GM12878 (cell line): ENCODE measurements around the gene HDHD2. TPM values are rescaled to one million over a fixed set of nuclear protein-coding genes. Genes with fewer than 3 reads are reported as not detected.

Experiments used
- ATAC-seq: fragments of 200-7000 bp; cut with Tn5 transposase; 3 replicates; pipeline ENCODE4 v1.9.1; 2020; ENCODE audit warnings: mild to moderate bottlenecking, moderate library complexity
- BruUV-seq: library from RNA; stranded (reverse); fragments of 400-500 nt; replicated peaks from 2 replicates; lab custom pipeline; 2021; lab: Mats Ljungman, UMichigan
- CTCF ChIA-PET: fragments of 300-600 bp; sonication (Branson Sonifier 250); formaldehyde crosslinking; extraction: SDS; loops from one replicate; lab custom pipeline; 2021; ENCODE audit warnings: inconsistent platforms; lab: Yijun Ruan, JAX
- POLR2A ChIA-PET: fragments of 350-600 bp; formaldehyde crosslinking; extraction: SDS; loops from one replicate; lab custom pipeline; 2021; ENCODE audit warnings: inconsistent platforms; lab: Charles Lee
- RAD21 ChIA-PET: fragments of 300-600 bp; sonication (Branson Sonifier 250); formaldehyde crosslinking; loops from one replicate; lab custom pipeline; 2023; ENCODE audit warnings: antibody characterized with exemption; ENCODE audit not compliant: unreplicated experiment; lab: Charles Lee
- SMC1A ChIA-PET: fragments of 300-600 bp; sonication (Branson Sonifier 250); formaldehyde crosslinking; loops from one replicate; lab custom pipeline; 2023; ENCODE audit not compliant: unreplicated experiment, uncharacterized antibody; lab: Charles Lee
- DNase-seq: peaks from one replicate; pipeline ENCODE4 v3.0.0-alpha.2; 2011; ENCODE audit warnings: low read depth, low spot score
- FAIRE-seq: peaks from 3 replicates; lab custom pipeline; 2011; peaks lifted over from hg19 to GRCh38; lab: Jason Lieb, UNC
- H2AFZ ChIP-seq: 2 replicates; pipeline ENCODE4 v1.6.0; 2011; ENCODE audit warnings: low read depth, low read length, control low read depth; ENCODE audit not compliant: control insufficient read depth
- H3K27ac ChIP-seq: 2 replicates; pipeline ENCODE4 v1.5.1; 2011; ENCODE audit warnings: control low read depth; ENCODE audit not compliant: control insufficient read depth, insufficient read depth
- H3K27me3 ChIP-seq, 2 experiments: replicated peaks in 1 of 2; 2 replicates each; pipeline versions ENCODE4 v1.6.0 to v1.6.1; 2011; ENCODE audit warnings: low read length in 1 of 2; ENCODE audit not compliant: control insufficient read depth in 2 of 2, insufficient read depth in 2 of 2
- H3K36me3 ChIP-seq, 2 experiments: 2 replicates each; pipeline ENCODE4 v1.5.1; 2011; ENCODE audit warnings: low read length in 1 of 2; ENCODE audit not compliant: control insufficient read depth in 2 of 2, insufficient read depth in 2 of 2
- H3K4me1 ChIP-seq: 2 replicates; pipeline ENCODE4 v1.6.1; 2011; ENCODE audit warnings: mild to moderate bottlenecking, low read length, moderate library complexity, mixed read lengths; ENCODE audit not compliant: control insufficient read depth, insufficient read depth
- H3K4me2 ChIP-seq: 2 replicates; pipeline ENCODE4 v1.6.0; 2011; ENCODE audit warnings: control low read depth; ENCODE audit not compliant: control insufficient read depth, insufficient read depth
- H3K4me3 ChIP-seq: fragments of 200-600 bp; sonication (generic); 2 replicates; pipeline ENCODE4 v1.5.1; 2016
- H3K79me2 ChIP-seq: 2 replicates; pipeline ENCODE4 v1.6.0; 2011; ENCODE audit warnings: low read length; ENCODE audit not compliant: control insufficient read depth, insufficient read depth
- H3K9ac ChIP-seq: 2 replicates; pipeline ENCODE4 v1.8.0; 2011; ENCODE audit warnings: low read length, control low read depth, mixed read lengths; ENCODE audit not compliant: control insufficient read depth, insufficient read depth
- H3K9me3 ChIP-seq: replicated peaks from 3 replicates; pipeline ENCODE4 v1.5.1; 2011; ENCODE audit warnings: mild to moderate bottlenecking, low read length; ENCODE audit not compliant: control insufficient read depth, insufficient read depth
- H4K20me1 ChIP-seq: 2 replicates; pipeline ENCODE4 v1.6.0; 2011; ENCODE audit not compliant: control insufficient read depth, insufficient read depth
- BHLHE40 ChIP-seq, 2 experiments: fragments of 450-650 bp in 1 of 2; IDR thresholded peaks; 2 replicates each; pipeline ENCODE4 v1.6.1; 2011 to 2017; ENCODE audit warnings: low read depth in 2 of 2, borderline replicate concordance in 1 of 2, improper control_type of control experiment in 1 of 2, low read length in 1 of 2, mild to moderate bottlenecking in 1 of 2
- E4F1 ChIP-seq: fragments of 450-650 bp; IDR thresholded peaks from 2 replicates; pipeline ENCODE4 v1.6.1; 2018; ENCODE audit warnings: borderline replicate concordance, mild to moderate bottlenecking; ENCODE audit not compliant: partially characterized antibody
- GATAD2B ChIP-seq: fragments of 450-650 bp; conservative IDR thresholded peaks from 2 replicates; pipeline ENCODE4 v1.6.1; 2017; ENCODE audit warnings: low read depth, mild to moderate bottlenecking, moderate library complexity
- HCFC1 ChIP-seq: fragments of 150-350 bp; IDR thresholded peaks from 2 replicates; pipeline ENCODE4 v1.6.1; 2014; ENCODE audit warnings: low read length
- IRF3 ChIP-seq: fragments of 450-650 bp; IDR thresholded peaks from 2 replicates; pipeline ENCODE4 v1.6.1; 2014; ENCODE audit warnings: mild to moderate bottlenecking
- KDM1A ChIP-seq: fragments of 200-600 bp; sonication (generic); IDR thresholded peaks from 2 replicates; pipeline ENCODE4 v1.6.1; 2016; ENCODE audit warnings: borderline replicate concordance
- KLF5 ChIP-seq: fragments of 450-650 bp; IDR thresholded peaks from 2 replicates; pipeline ENCODE4 v1.6.1; 2014; ENCODE audit warnings: mild to moderate bottlenecking; ENCODE audit not compliant: partially characterized antibody
- MLLT1 ChIP-seq: fragments of 450-650 bp; IDR thresholded peaks from 2 replicates; pipeline ENCODE4 v1.6.1; 2016; ENCODE audit warnings: mild to moderate bottlenecking
- MXI1 ChIP-seq: fragments of 150-350 bp; IDR thresholded peaks from 2 replicates; pipeline ENCODE4 v1.6.1; 2011; ENCODE audit warnings: low read depth, mild to moderate bottlenecking, inconsistent platforms, low read length, improper control_type of control experiment
- MYC ChIP-seq: IDR thresholded peaks from 2 replicates; pipeline ENCODE4 v1.6.1; 2011; ENCODE audit warnings: mild to moderate bottlenecking, low read length, moderate library complexity, inconsistent platforms; ENCODE audit not compliant: insufficient read depth, insufficient replicate concordance, insufficient read length, severe bottlenecking
- USF2 ChIP-seq: IDR thresholded peaks from 2 replicates; pipeline ENCODE4 v1.6.1; 2011; ENCODE audit warnings: low read depth, low read length, improper control_type of control experiment, borderline replicate concordance
- YBX1 ChIP-seq: fragments of 450-650 bp; IDR thresholded peaks from 2 replicates; pipeline ENCODE4 v1.6.1; 2016; ENCODE audit warnings: antibody characterized with exemption
- ZNF592 ChIP-seq: fragments of 450-650 bp; IDR thresholded peaks from 2 replicates; pipeline ENCODE4 v1.6.1; 2017; ENCODE audit warnings: mild to moderate bottlenecking, moderate library complexity
- in situ Hi-C: fragments of 300-500 bp; cut with MboI; formaldehyde crosslinking; loops from 9 replicates; pipeline ENCODE4 v1.14.3; 2018; ENCODE audit warnings: mixed read lengths
- intact Hi-C: fragments of 100-400 bp; cut with micrococcal nuclease; formaldehyde crosslinking; loops from one replicate; pipeline ENCODE4 v1.14.2; 2022; ENCODE audit not compliant: unreplicated experiment
- polyA plus RNA-seq, 11 experiments: library from polyadenylated mRNA; depleted of rRNA in 4 of 11; unstranded in 6 of 11; stranded (reverse) in 5 of 11; fragments of >200 nt; fragmentation: Nextera tagmentation in 4 of 11; fragmentation: Illumina TruSeq in 1 of 11; extraction: Ambion mirVana in 4 of 11; extraction: Trizol in 1 of 11; gene quantifications; 1 replicate in 1 of 11; 2 replicates in 10 of 11; pipeline versions ENCODE4 v1.2.1 to v1.2.3, GENCODE V29; 2011 to 2016; ENCODE audit warnings: inconsistent platforms in 2 of 11, missing spikeins in 2 of 11, low read depth in 1 of 11
- total RNA-seq, 4 experiments: library from RNA; depleted of rRNA in 3 of 4; stranded (reverse); fragments of >200 nt in 3 of 4; fragmentation: Illumina TruSeq in 1 of 4; extraction: Trizol in 1 of 4; gene quantifications; 2 replicates each; pipeline versions ENCODE4 v1.2.1 to v1.2.3, GENCODE V29; 2013 to 2021

Gene HDHD2
- total and polyA plus RNA-seq, 10 of the 15 experiments (the other 5 are each of a cell fraction or from before 2014, with no cell fraction given) = 4.6 to 29.1 (median 17.7) TPM

- TF ChIP-seq MLLT1 = no peak
- TF ChIP-seq YBX1 = no peak
These were observed 7.1 kb downstream of the HDHD2 start (continued) for GRCh38 chr18:47143153-47143552.

- H3K4me2 ChIP-seq = no peak overlapping the region
- FAIRE-seq (no peak), ATAC-seq (no peak), DNase-seq (no peak)
- ChIA-PET SMC1A (no interaction called here), CTCF (no interaction called here), RAD21 (no interaction called here), POLR2A (no interaction called here)
- H3K4me1 ChIP-seq = no peaks in the 10 kb centered on the region
- H3K9ac ChIP-seq = no peak overlapping the region
- no peaks in the 10 kb centered on the region; the same call in 1 of the 2 replicates for H3K79me2 ChIP-seq
- no peaks in the 10 kb centered on the region for H3K27me3 ChIP-seq
- no peaks in the 10 kb centered on the region; a peak in 1 of 4 replicates for H3K36me3 ChIP-seq
- in situ Hi-C loops = no loop called here
- H4K20me1 ChIP-seq = no peaks in the 10 kb centered on the region
- H3K9me3 ChIP-seq = no peaks in the 10 kb centered on the region
- no peak overlapping the region for H3K27ac ChIP-seq
- no peak overlapping the region for H2AFZ ChIP-seq
- BruUV-seq = no TSS peak
- H3K4me3 ChIP-seq = no peak overlapping the region
- intact Hi-C loops = no loop called here
- no peak for TF ChIP-seq USF2
- no peak for TF ChIP-seq HCFC1
- TF ChIP-seq E4F1 = no peak
- no peak for TF ChIP-seq KDM1A
- no peak for TF ChIP-seq KLF5
- no peak for TF ChIP-seq GATAD2B
- no peak for TF ChIP-seq MXI1
- no peak for TF ChIP-seq ZNF592
- TF ChIP-seq IRF3 = no peak
- TF ChIP-seq MYC = no peak
- TF ChIP-seq BHLHE40 (IDR thresholded peaks at IDR 0.05; ENCODE audit: borderline replicate concordance in 1 of 2, low read depth in 2 of 2, low read length in 1 of 2) = no peak
These were observed 9.0 kb downstream of the HDHD2 start for GRCh38 chr18:47141289-47141688.
